HCEC 1CT (cell line): ENCODE results near the gene ANKRD63.

ENCODE experiments used
- DNase-seq: peaks from one replicate; pipeline ENCODE4 v3.0.0-alpha.2; 2017

The ANKRD63 gene

GRCh38 chr15:40312370-40313158, 29.7 kb upstream of the ANKRD63 start:
- no peak for DNase-seq

DNA sequence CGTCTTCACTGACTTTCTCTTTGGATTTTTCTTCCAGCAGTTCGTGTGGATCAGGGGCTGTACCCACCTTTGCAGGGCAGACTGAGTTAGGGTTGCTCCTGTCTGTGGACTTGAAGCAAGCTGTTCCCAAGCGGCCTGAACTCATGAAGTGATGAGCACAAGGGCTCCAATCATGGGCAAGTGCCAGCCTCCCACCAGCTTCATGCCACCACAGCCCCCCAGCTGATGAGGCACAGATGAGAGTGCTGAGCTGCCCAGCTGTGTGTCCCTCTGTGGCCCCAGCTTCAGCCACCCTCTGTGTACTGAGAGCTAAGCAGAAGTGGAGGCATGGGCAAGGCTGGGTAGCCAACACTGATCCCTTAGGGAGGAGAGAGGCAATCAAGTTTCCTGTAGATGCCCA, 28.1 kb upstream of the ANKRD63 start:
- DNase-seq, result no peak

DNA sequence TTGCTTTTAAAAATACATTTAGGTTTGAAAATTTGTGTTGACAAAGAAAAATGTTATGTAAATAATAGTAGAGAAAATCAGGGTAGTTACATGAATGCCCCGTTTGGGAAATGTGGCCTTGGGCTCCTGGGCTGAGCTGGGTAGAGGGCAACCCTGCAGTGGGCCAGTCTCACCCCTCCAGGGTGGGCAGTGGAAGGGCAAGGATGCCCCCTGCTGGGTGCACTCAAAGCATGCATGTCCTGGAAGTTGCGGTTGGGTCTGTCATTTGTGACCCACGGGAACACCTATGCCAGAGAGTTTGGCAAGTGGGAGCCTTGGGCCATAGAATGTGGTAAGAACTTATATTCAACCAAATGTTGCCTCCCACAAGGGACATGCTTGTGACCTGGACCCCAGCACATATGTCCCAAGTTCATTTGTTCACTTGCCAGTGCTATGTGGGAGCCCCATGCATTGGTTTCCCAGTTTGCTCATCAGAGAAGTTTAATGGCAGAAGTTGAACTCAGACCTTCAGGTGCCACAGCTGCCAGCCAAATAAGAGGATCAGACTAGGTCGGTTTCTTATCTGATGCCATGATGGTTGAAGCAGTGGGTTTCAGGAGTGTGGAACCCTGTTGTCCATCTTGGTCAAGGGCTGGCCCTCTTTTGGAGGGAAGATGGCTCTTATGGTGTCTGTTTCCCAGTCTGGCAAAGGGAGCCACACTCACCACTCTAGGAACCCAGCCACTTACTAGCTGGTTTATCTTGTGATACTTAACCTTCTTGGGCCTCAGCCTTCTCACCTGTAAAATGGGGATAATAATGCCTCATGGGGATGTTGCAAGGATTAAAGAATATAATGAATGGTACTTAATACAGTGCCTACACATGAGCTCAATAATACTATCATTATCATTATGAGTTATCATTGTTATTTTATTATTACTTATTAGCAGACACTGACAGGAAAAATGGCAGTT, 27.4 kb upstream of the ANKRD63 start:
- DNase-seq, result no peak

- no peak for DNase-seq
Measured at GRCh38 chr15:40309344-40309862, 26.5 kb upstream of the ANKRD63 start.

DNA sequence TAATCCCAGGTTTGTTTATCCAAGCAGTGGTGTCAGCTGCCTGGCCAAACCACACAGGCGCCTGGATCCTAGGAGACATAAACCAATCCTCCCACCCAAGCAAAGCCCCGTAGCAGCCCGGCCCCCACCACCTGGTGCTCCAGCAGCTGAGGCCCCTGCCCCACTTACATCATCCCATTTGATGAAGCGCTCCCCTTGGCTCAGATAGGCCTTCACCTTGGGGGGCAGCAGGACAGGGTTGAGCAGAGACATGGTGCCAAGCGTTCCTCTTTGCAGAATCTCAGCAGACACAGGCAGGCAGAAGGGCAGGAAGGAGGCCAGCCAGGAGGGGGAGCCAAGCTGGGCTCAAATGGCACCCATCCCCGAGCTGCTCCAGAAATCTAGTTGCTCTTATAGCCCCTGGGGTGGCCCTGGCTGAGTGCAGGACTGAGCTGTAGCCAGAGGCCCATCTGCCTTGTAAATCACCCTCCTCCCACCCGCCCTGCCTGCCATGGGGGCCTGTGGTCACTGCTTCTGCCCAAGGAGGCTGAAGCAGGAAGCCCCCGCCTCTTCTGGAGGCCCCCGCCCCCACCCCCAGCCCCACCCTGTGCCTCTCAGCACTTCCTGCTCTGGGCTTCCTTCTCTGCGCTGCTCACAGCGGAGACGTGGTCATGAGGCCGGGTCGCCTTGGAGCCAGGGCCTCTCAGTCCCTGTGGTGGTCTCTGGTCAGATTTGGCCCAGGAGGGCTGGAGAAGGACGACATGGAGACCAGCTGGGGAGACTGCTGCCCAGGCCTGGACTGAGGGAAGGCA, 24.8 kb upstream of the ANKRD63 start, which contains the start of gene PLCB2:
TSS of gene PLCB2 (minus strand) at position 515 of the 791 bp plus-strand sequence. CDS start at position 252, 263 bp downstream.
- no peak for DNase-seq

DNA sequence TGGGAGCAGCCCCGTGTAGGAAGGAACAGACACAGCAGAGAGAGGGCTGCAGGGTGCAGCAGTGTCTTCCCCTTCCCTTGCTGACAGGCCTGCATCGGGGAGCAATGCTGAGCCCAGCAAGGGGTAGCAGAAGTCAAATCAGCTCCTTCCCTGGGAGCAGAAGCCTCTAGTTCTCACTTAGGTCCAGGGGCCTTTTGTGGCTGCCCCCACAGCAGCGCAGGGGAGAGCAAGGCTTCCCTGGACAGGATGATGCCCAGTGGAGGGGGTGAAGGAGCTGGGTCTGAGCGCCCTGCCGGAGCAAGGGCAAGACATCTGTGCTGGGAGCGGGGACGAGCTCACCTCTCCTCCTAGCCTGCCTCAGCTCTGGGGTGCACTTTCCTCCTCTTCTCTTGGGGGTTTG, 24.0 kb upstream of the ANKRD63 start:
- DNase-seq, result no peak

DNA sequence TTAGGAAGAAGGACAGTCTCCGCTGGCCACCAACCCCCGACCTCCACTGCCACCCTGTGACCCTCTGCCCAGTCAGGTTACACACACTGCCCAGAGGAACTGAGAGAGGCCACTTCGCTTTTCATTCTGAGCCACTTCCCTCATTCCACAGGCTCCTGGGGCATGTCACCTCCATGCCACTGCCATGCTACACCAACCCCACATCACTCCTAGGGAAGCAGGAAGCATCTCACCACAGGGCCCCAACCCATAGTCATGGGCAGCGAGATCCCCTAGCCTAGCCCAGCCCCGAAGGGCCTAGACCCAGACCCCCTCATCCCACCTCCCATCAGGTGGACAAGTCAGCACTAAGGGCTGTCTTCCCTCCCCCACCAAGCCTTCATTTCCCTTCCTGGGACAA, 23.5 kb upstream of the ANKRD63 start:
- no peak for DNase-seq

- DNase-seq, result no peak
Measured at GRCh38 chr15:40305281-40305680, 22.4 kb upstream of the ANKRD63 start.

DNA sequence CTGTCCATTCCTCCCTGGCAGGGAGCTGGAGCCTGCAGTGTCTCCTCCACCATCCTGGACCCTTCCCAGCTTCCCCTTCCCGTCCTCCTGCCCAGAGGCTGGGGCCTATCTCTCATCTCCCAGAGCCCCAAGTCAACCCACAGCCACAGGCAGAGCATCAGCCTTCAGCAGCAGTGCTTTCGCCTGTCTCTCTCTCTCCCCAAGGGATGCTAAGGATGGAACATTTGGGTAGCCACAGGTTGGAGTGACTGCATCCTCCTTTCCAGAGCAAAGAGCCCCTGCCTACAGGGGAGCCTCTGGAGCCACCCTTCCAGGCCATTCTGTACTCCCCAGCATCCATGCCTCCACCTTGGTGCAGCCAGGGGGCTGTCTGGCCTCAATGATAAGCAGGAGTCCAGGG, 20.7 kb upstream of the ANKRD63 start:
- DNase-seq, result no peak

DNA sequence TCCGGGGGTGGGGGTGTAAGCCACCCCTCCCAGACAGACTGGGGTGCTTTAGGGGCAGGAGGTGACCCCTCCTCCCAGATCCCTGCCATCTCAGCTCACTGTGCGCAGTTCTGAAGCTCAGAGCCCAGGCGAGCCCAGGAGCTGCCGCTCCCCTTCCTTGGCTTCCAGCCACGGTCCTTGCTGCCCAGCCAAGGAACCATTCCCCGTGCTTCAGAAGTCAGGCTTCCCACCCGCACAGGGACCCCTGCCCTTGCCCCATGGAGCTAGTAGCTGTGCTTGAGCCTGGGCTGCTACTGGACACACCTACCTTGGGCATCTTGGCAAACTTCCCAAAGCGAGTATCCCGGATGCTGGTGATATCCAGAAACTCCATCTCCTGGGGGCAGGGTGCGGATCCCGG, 20.1 kb upstream of the ANKRD63 start:
- DNase-seq, result no peak

- DNase-seq, result no peak
Measured at GRCh38 chr15:40302288-40302886, 19.5 kb upstream of the ANKRD63 start.

DNA sequence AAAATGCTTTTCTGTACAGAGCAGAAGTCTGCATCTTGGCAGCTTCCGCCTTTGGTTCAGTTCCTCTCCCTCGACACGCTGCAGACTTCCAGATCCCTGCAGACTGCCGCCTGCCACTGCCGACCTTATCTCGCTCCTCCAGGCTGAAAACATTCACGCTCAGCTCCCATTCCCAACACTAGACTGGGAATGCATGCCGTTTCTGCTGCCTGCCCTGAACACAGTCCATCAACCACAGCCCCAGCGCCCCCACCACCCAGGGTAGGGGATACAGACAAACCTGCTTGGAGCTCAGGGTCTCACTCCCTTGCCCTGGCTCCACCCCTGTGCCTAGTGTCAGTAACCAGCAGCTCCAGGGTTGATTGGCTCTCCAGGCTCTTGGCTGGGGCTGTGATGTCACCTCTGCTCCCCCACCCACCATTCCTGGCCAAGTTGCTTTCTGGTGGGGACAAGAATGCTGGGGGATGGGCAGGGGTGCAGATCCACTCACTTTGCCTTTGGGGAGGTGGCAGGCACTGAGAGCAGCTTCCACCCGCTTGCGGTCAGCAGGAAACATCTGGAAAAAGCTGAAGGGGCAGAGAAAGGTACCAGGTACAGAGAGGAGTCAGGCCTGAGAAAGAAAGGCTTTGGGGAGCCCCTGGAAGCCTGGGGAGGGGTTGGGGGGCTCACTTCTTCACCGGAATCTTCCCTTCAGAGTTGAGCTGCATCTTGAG, 18.8 kb upstream of the ANKRD63 start:
- DNase-seq, result no peak

- DNase-seq, result no peak
Measured at GRCh38 chr15:40300771-40301170, 17.9 kb upstream of the ANKRD63 start.

DNA sequence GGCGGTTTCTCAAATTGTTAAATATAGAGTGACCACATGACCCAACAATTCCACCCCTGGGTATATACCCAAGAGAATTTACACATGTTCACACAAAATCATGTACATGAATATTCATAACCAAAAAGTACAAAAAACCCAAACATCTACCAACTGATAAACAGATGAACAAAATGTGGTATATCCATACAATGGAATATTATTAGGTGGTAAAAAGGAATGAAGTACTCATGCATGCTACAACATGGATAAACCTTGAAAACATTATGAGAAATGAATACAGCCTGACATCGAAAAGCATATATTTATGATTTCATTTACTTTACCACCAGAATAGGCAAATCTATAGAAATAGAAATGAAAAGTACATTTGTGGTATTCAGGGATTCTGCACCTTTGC, 17.5 kb upstream of the ANKRD63 start:
- no peak for DNase-seq

GRCh38 chr15:40298216-40298935, 15.5 kb upstream of the ANKRD63 start:
- DNase-seq, result no peak

DNA sequence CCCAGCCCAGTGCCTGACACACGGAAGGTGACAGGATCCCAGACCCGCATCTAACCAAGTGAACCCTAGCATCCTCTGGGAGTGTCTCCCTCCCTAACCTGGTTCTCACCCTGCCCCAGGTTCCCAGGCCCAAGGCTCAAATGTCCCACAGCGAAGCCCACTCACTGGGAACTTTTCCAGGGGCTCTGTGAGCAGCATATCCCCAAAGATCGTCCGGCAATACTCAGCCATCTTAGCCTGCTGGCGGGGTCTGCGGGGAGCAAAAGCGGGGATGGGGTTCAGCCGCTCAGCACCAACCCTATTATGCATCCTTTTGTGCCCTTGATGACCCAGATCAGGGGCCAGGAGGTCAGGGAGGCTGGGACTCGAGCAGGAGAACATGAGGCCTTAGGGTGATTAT, 14.5 kb upstream of the ANKRD63 start:
- no peak for DNase-seq

DNA sequence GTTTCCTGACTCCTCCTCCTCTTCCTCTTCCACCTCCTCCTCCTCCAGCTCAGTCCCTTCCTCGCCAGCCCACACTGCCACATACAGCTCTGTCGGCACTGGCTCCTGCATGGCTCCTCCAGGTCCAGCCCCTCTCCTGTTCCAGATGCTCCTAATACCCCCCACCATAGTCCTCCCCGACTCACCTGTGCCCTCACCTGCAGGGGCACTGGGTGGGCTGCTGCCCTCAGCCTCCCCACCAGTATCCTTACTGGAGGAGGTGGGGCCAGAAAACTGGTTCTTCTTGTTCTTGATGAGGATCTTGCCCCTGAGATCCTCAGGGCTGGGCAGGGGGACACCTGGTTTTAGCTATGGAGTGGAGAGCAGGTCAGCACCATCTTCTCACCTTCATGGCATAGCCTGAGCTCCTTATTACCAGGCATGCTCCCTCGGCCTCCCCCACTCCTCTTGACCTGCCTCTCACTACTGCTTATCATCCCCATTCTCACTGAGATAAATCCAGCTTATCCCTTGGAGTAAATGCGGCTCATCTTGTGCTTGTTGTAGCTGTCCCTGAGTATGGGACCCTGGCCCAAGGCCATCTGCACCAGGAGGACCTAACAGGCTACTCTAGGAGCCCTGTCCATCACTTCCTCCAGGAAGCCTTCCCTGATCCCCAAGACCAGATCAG, 13.8 kb upstream of the ANKRD63 start:
- no peak for DNase-seq

GRCh38 chr15:40295877-40296560, 13.2 kb upstream of the ANKRD63 start:
- DNase-seq, result no peak

GRCh38 chr15:40295297-40295696, 12.4 kb upstream of the ANKRD63 start:
- DNase-seq, result no peak
